Liver (tissue), 9 donors: ENCODE measurements around the gene FADS3. TPM values are rescaled to one million over a fixed set of nuclear protein-coding genes. Genes with fewer than 3 reads are reported as not detected.
A peak's percentile ranks its signal among the peaks of the same experiment; 100 is the strongest.

Experiments used
- DNase-seq: peaks from one replicate; pipeline ENCODE4 v3.0.0-alpha.2; 2017; ENCODE audit warnings: low spot score
- H3K27ac ChIP-seq, 2 donors: one replicate each; pipeline ENCODE4 v1.7.0; 2013; ENCODE audit warnings: inconsistent platforms in 2 of 2, low read length in 2 of 2, control low read depth in 1 of 2, low read depth in 1 of 2, mild to moderate bottlenecking in 1 of 2
- H3K27me3 ChIP-seq, 4 donors: one replicate each; pipeline versions ENCODE4 v1.6.1 to v1.7.0; 2013; ENCODE audit warnings: low read length in 3 of 4, inconsistent platforms in 1 of 4, mild to moderate bottlenecking in 1 of 4, moderate library complexity in 1 of 4; ENCODE audit not compliant: control insufficient read depth in 4 of 4, insufficient read depth in 4 of 4
- H3K36me3 ChIP-seq, 4 donors: one replicate each; pipeline versions ENCODE4 v1.6.1 to v1.7.0; 2013; ENCODE audit warnings: low read length in 3 of 4, mild to moderate bottlenecking in 3 of 4, low read depth in 1 of 4, moderate library complexity in 1 of 4; ENCODE audit not compliant: control insufficient read depth in 4 of 4, insufficient read depth in 3 of 4
- H3K4me1 ChIP-seq, 4 donors: one replicate each; pipeline versions ENCODE4 v1.6.1 to v1.7.0; 2013; ENCODE audit warnings: low read length in 3 of 4, mild to moderate bottlenecking in 3 of 4, moderate library complexity in 1 of 4; ENCODE audit not compliant: control insufficient read depth in 4 of 4, insufficient read depth in 4 of 4
- H3K4me3 ChIP-seq, 3 donors: one replicate each; pipeline versions ENCODE4 v1.6.1 to v1.7.0; 2013; ENCODE audit warnings: low read length in 3 of 3, control low read depth in 1 of 3, low read depth in 1 of 3, mild to moderate bottlenecking in 1 of 3
- H3K9ac ChIP-seq, 2 donors: one replicate each; pipeline ENCODE4 v1.7.0; 2013; ENCODE audit warnings: low read length in 2 of 2, mild to moderate bottlenecking in 2 of 2, moderate library complexity in 2 of 2, control low read depth in 1 of 2, low read depth in 1 of 2
- H3K9me3 ChIP-seq, 4 donors: one replicate each; pipeline versions ENCODE4 v1.6.1 to v1.7.0; 2013; ENCODE audit warnings: low read length in 3 of 4; ENCODE audit not compliant: control insufficient read depth in 4 of 4
- FOXA1 ChIP-seq: IDR thresholded peaks from 2 replicates; pipeline ENCODE4 v1.6.1; 2016; ENCODE audit warnings: antibody characterized with exemption
- FOXA2 ChIP-seq: IDR thresholded peaks from 2 replicates; pipeline ENCODE4 v1.6.1; 2016; ENCODE audit warnings: antibody characterized with exemption
- GABPA ChIP-seq, 2 donors: IDR thresholded peaks in 1 of 2; conservative IDR thresholded peaks in 1 of 2; 2 replicates each; pipeline ENCODE4 v1.6.1; 2016; ENCODE audit warnings: antibody characterized with exemption in 2 of 2, mild to moderate bottlenecking in 1 of 2, moderate library complexity in 1 of 2
- HNF4A ChIP-seq, 2 donors: conservative IDR thresholded peaks; 2 replicates each; pipeline ENCODE4 v1.6.1; 2016; ENCODE audit warnings: antibody characterized with exemption in 2 of 2, mild to moderate bottlenecking in 2 of 2
- HNF4G ChIP-seq: IDR thresholded peaks from 2 replicates; pipeline ENCODE4 v1.6.1; 2016; ENCODE audit warnings: antibody characterized with exemption
- JUND ChIP-seq, 2 donors: IDR thresholded peaks; 2 replicates each; pipeline ENCODE4 v1.6.1; 2016; ENCODE audit warnings: antibody characterized with exemption in 2 of 2
- NR2F2 ChIP-seq: IDR thresholded peaks from 2 replicates; pipeline ENCODE4 v1.6.1; 2016; ENCODE audit warnings: antibody characterized with exemption
- RAD21 ChIP-seq, 2 donors: IDR thresholded peaks; 2 replicates each; pipeline ENCODE4 v1.6.1; 2016; ENCODE audit warnings: antibody characterized with exemption in 2 of 2, mild to moderate bottlenecking in 2 of 2
- RXRA ChIP-seq, 2 donors: IDR thresholded peaks; 2 replicates each; pipeline ENCODE4 v1.6.1; 2017 to 2018; ENCODE audit warnings: antibody characterized with exemption in 2 of 2, mild to moderate bottlenecking in 1 of 2
- SP1 ChIP-seq: IDR thresholded peaks from 2 replicates; pipeline ENCODE4 v1.6.1; 2018; ENCODE audit warnings: antibody characterized with exemption, mild to moderate bottlenecking
- TAF1 ChIP-seq: conservative IDR thresholded peaks from 2 replicates; pipeline ENCODE4 v1.6.1; 2016; ENCODE audit warnings: antibody characterized with exemption, mild to moderate bottlenecking
- YY1 ChIP-seq: IDR thresholded peaks from 2 replicates; pipeline ENCODE4 v1.6.1; 2016; ENCODE audit warnings: antibody characterized with exemption, mild to moderate bottlenecking
- WGBS: extraction: QIAGEN DNeasy Blood & Tissue Kit; methylation state at CpG from one replicate; pipeline ENCODE4 v1.1.7; 2013; 5-methylcytosine and 5-hydroxymethylcytosine counted together
- polyA plus RNA-seq, 2 donors: library from polyadenylated mRNA; stranded (reverse) in 1 of 2; unstranded in 1 of 2; fragments of 200-250 nt in 1 of 2; fragments of >200 nt in 1 of 2; fragmentation: Nextera tagmentation in 1 of 2; extraction: Ambion mirVana in 1 of 2; gene quantifications; one replicate each; pipeline versions ENCODE4 v1.2.1 to v1.2.3, GENCODE V29; 2013 to 2015
- total RNA-seq, 2 donors: library from RNA; depleted of rRNA; stranded (reverse); fragments of >200 nt; gene quantifications; one replicate each; pipeline ENCODE4 v1.2.3, GENCODE V29; 2014
- TF ChIP-seq, protein P1 (sequence below): IDR thresholded peaks from 2 replicates; pipeline ENCODE4 v1.6.1; 2016; ENCODE audit warnings: antibody characterized with exemption, mild to moderate bottlenecking
- TF ChIP-seq, protein P2 (sequence below): IDR thresholded peaks from 2 replicates; pipeline ENCODE4 v1.6.1; 2016; ENCODE audit warnings: antibody characterized with exemption
- TF ChIP-seq, protein P3 (sequence below): IDR thresholded peaks from 2 replicates; pipeline ENCODE4 v1.6.1; 2016; ENCODE audit warnings: antibody characterized with exemption
- donor health status: healthy.
- donor health status: healthy.
- donor health status: healthy.
- donor health status: healthy.
- donor health status: healthy.

FADS3 gene
- total and polyA plus RNA-seq, 4 donors, result 8.3 to 13.6 (median 10.3) TPM

- Histone ChIP-seq H3K9me3 (no peaks in the 10 kb centered on the region), H3K4me1 (peaks cover 0 to 14% (median 1%) of the 10 kb centered on the region in 4 donors), H3K27me3 (no peaks in the 10 kb centered on the region), H3K9ac (no peak overlapping the region), H3K27ac (no peak overlapping the region), H3K4me3 (no peak overlapping the region), H3K36me3 (peaks cover 4 to 31% (median 17%) of the 10 kb centered on the region in 4 donors)
- 93% methylated on average over 18 of the region's 18 CpGs for WGBS
- no peak for DNase-seq
- TF ChIP-seq FOXA2 (no peak), RXRA (IDR thresholded peaks at IDR 0.05) (no peak), NR2F2 (no peak), RAD21 (IDR thresholded peaks at IDR 0.05) (no peak), JUND (IDR thresholded peaks at IDR 0.05) (no peak), GABPA (IDR thresholded peaks at IDR 0.05 in 1 of 2, conservative IDR thresholded peaks at IDR 0.05 in 1 of 2) (no peak), YY1 (no peak), FOXA1 (no peak), SP1 (no peak), TAF1 (no peak), HNF4G (no peak)
- TF ChIP-seq, protein P1, sequence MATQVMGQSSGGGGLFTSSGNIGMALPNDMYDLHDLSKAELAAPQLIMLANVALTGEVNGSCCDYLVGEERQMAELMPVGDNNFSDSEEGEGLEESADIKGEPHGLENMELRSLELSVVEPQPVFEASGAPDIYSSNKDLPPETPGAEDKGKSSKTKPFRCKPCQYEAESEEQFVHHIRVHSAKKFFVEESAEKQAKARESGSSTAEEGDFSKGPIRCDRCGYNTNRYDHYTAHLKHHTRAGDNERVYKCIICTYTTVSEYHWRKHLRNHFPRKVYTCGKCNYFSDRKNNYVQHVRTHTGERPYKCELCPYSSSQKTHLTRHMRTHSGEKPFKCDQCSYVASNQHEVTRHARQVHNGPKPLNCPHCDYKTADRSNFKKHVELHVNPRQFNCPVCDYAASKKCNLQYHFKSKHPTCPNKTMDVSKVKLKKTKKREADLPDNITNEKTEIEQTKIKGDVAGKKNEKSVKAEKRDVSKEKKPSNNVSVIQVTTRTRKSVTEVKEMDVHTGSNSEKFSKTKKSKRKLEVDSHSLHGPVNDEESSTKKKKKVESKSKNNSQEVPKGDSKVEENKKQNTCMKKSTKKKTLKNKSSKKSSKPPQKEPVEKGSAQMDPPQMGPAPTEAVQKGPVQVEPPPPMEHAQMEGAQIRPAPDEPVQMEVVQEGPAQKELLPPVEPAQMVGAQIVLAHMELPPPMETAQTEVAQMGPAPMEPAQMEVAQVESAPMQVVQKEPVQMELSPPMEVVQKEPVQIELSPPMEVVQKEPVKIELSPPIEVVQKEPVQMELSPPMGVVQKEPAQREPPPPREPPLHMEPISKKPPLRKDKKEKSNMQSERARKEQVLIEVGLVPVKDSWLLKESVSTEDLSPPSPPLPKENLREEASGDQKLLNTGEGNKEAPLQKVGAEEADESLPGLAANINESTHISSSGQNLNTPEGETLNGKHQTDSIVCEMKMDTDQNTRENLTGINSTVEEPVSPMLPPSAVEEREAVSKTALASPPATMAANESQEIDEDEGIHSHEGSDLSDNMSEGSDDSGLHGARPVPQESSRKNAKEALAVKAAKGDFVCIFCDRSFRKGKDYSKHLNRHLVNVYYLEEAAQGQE, result no peak
- TF ChIP-seq, protein P2, sequence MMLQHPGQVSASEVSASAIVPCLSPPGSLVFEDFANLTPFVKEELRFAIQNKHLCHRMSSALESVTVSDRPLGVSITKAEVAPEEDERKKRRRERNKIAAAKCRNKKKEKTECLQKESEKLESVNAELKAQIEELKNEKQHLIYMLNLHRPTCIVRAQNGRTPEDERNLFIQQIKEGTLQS, result no peak
- TF ChIP-seq, protein P3, sequence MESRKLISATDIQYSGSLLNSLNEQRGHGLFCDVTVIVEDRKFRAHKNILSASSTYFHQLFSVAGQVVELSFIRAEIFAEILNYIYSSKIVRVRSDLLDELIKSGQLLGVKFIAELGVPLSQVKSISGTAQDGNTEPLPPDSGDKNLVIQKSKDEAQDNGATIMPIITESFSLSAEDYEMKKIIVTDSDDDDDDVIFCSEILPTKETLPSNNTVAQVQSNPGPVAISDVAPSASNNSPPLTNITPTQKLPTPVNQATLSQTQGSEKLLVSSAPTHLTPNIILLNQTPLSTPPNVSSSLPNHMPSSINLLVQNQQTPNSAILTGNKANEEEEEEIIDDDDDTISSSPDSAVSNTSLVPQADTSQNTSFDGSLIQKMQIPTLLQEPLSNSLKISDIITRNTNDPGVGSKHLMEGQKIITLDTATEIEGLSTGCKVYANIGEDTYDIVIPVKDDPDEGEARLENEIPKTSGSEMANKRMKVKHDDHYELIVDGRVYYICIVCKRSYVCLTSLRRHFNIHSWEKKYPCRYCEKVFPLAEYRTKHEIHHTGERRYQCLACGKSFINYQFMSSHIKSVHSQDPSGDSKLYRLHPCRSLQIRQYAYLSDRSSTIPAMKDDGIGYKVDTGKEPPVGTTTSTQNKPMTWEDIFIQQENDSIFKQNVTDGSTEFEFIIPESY, result no peak
Measured at GRCh38 chr11:61847914-61848581, 43.3 kb downstream of the FADS3 start.

GRCh38 chr11:61846362-61847020 lies 44.9 kb downstream of the FADS3 start:
- Histone ChIP-seq H3K36me3 (peaks cover 7 to 34% (median 19%) of the 10 kb centered on the region in 4 donors), H3K9me3 (no peaks in the 10 kb centered on the region)

More at GRCh38 chr11:61846362-61847020, 44.9 kb downstream of the FADS3 start:
- no peak overlapping the region for H3K27ac ChIP-seq
- TF ChIP-seq NR2F2, result no peak
- TF ChIP-seq RAD21 (IDR thresholded peaks at IDR 0.05), result peak in 1 of 2 donors; percentile 32
- TF ChIP-seq RXRA (IDR thresholded peaks at IDR 0.05), result peak; percentile 59 to 67
- no peak for TF ChIP-seq FOXA2
- TF ChIP-seq SP1, result peak; percentile 35
- TF ChIP-seq HNF4A (conservative IDR thresholded peaks at IDR 0.05), result peak; percentile 41 to 48
- DNase-seq, result no peak
- H3K4me3 ChIP-seq, result no peak overlapping the region
- H3K9ac ChIP-seq, result no peak overlapping the region
- H3K4me1 ChIP-seq, result peaks cover 0 to 14% (median 1%) of the 10 kb centered on the region in 4 donors
- H3K27me3 ChIP-seq, result no peaks in the 10 kb centered on the region
- WGBS, result 53% methylated on average over 10 of the region's 10 CpGs
